Mesenchymal stem cell (in vitro differentiated cells and primary cell): Measurements from ENCODE around the gene IRF2BP2.

Source experiments
- DNase-seq: peaks from one replicate; pipeline ENCODE4 v3.0.0-alpha.2; 2013
- H2AFZ ChIP-seq: one replicate; pipeline ENCODE4 v1.6.1; 2013; ENCODE audit warnings: low read depth, mild to moderate bottlenecking, control low read depth, inconsistent platforms, low read length, moderate library complexity
- H2AK5ac ChIP-seq: 2 replicates; pipeline ENCODE4 v1.6.1; 2013; ENCODE audit warnings: low read length, moderate library complexity, mild to moderate bottlenecking, inconsistent platforms; ENCODE audit not compliant: severe bottlenecking
- H2BK120ac ChIP-seq: one replicate; pipeline ENCODE4 v1.6.1; 2013; ENCODE audit warnings: low read depth, mild to moderate bottlenecking, inconsistent platforms, low read length, moderate library complexity
- H2BK12ac ChIP-seq, 2 experiments: one replicate each; pipeline ENCODE4 v1.6.1; 2013; ENCODE audit warnings: inconsistent platforms in 2 of 2, low read length in 2 of 2, mild to moderate bottlenecking in 2 of 2, moderate library complexity in 2 of 2, control low read depth in 1 of 2
- H2BK15ac ChIP-seq: one replicate; pipeline ENCODE4 v1.6.1; 2013; ENCODE audit warnings: mild to moderate bottlenecking, low read depth, inconsistent platforms; ENCODE audit not compliant: poor library complexity, severe bottlenecking
- H2BK5ac ChIP-seq: 2 replicates; pipeline ENCODE4 v1.6.1; 2013; ENCODE audit warnings: low read depth, mild to moderate bottlenecking, low read length, control low read depth, inconsistent platforms; ENCODE audit not compliant: poor library complexity, severe bottlenecking
- H3K14ac ChIP-seq, 2 experiments: one replicate each; pipeline ENCODE4 v1.6.1; 2013; ENCODE audit warnings: inconsistent platforms in 2 of 2, low read length in 2 of 2, control low read depth in 1 of 2, mild to moderate bottlenecking in 1 of 2, moderate library complexity in 1 of 2
- H3K18ac ChIP-seq, 2 experiments: one replicate each; pipeline ENCODE4 v1.6.1; 2013; ENCODE audit warnings: inconsistent platforms in 2 of 2, low read length in 2 of 2, control low read depth in 1 of 2, low read depth in 1 of 2, mild to moderate bottlenecking in 1 of 2
- H3K23ac ChIP-seq, 2 experiments: one replicate each; pipeline ENCODE4 v1.6.1; 2013; ENCODE audit warnings: inconsistent platforms in 2 of 2, low read length in 2 of 2, mild to moderate bottlenecking in 2 of 2, moderate library complexity in 2 of 2, control low read depth in 1 of 2
- H3K27ac ChIP-seq: 2 replicates; pipeline ENCODE4 v1.5.1; 2013; ENCODE audit warnings: mild to moderate bottlenecking, moderate library complexity, low read length, control low read depth, inconsistent platforms; ENCODE audit not compliant: poor library complexity, severe bottlenecking
- H3K27me3 ChIP-seq, 2 experiments: 2 replicates each; pipeline versions ENCODE4 v1.6.1 to v1.7.0; 2013; ENCODE audit warnings: low read length in 2 of 2, mild to moderate bottlenecking in 2 of 2, moderate library complexity in 2 of 2, control low read depth in 1 of 2, inconsistent platforms in 1 of 2; ENCODE audit not compliant: control insufficient read depth in 1 of 2, insufficient read depth in 1 of 2
- H3K36me3 ChIP-seq, 2 experiments: 2 replicates each; pipeline versions ENCODE4 v1.6.1 to v1.7.0; 2013; ENCODE audit warnings: low read length in 2 of 2, control low read depth in 1 of 2, inconsistent platforms in 1 of 2, low read depth in 1 of 2, mild to moderate bottlenecking in 1 of 2; ENCODE audit not compliant: insufficient read depth in 2 of 2, control insufficient read depth in 1 of 2
- H3K4ac ChIP-seq, 2 experiments: one replicate each; pipeline ENCODE4 v1.6.1; 2013; ENCODE audit warnings: inconsistent platforms in 2 of 2, low read length in 2 of 2, mild to moderate bottlenecking in 2 of 2, moderate library complexity in 2 of 2, control low read depth in 1 of 2, low read depth in 1 of 2
- H3K4me1 ChIP-seq: 2 replicates; pipeline ENCODE4 v1.6.1; 2013; ENCODE audit warnings: low read depth, low read length, control low read depth; ENCODE audit not compliant: control insufficient read depth, insufficient read depth
- H3K4me2 ChIP-seq: 2 replicates; pipeline ENCODE4 v1.6.1; 2013; ENCODE audit warnings: low read length, mild to moderate bottlenecking, inconsistent platforms; ENCODE audit not compliant: poor library complexity, severe bottlenecking
- H3K4me3 ChIP-seq, 2 experiments: 2 replicates each; pipeline versions ENCODE4 v1.5.1 to v1.7.0; 2013; ENCODE audit warnings: low read length in 2 of 2, mild to moderate bottlenecking in 2 of 2, control low read depth in 1 of 2, low read depth in 1 of 2; ENCODE audit not compliant: insufficient read depth in 1 of 2
- H3K79me1 ChIP-seq: replicated peaks from 2 replicates; pipeline ENCODE4 v1.6.1; 2013; ENCODE audit warnings: mild to moderate bottlenecking, control low read depth, low read length, inconsistent platforms; ENCODE audit not compliant: poor library complexity, severe bottlenecking
- H3K9ac ChIP-seq: 2 replicates; pipeline ENCODE4 v1.7.0; 2013; ENCODE audit warnings: mild to moderate bottlenecking, low read length, moderate library complexity
- H3K9me3 ChIP-seq: 2 replicates; pipeline ENCODE4 v1.7.0; 2013; ENCODE audit warnings: mild to moderate bottlenecking, low read length; ENCODE audit not compliant: control insufficient read depth
- H4K8ac ChIP-seq: one replicate; pipeline ENCODE4 v1.6.1; 2013; ENCODE audit warnings: inconsistent platforms, mild to moderate bottlenecking, low read length, moderate library complexity
- H4K91ac ChIP-seq: one replicate; pipeline ENCODE4 v1.6.1; 2013; ENCODE audit warnings: mild to moderate bottlenecking, low read length, inconsistent platforms
- WGBS: methylation state at CpG from one replicate; pipeline ENCODE4 v1.1.7; 2013; ENCODE audit warnings: mixed read lengths; 5-methylcytosine and 5-hydroxymethylcytosine counted together

Gene IRF2BP2

GRCh38 chr1:234582681-234583301 is 27.2 kb downstream of the IRF2BP2 start:
- Histone ChIP-seq H3K36me3 (no peaks in the 10 kb centered on the region), H2AK5ac (no peak overlapping the region), H3K4me3 (no peak overlapping the region), H3K18ac (no peak overlapping the region), H3K27me3 (no peaks in the 10 kb centered on the region), H3K9ac (no peak overlapping the region), H2BK5ac (no peak overlapping the region), H3K4me1 (peaks cover 2% of the 10 kb centered on the region), H3K27ac (no peak overlapping the region), H2BK15ac (no peak overlapping the region), H3K4me2 (no peak overlapping the region), H3K9me3 (no peaks in the 10 kb centered on the region), H3K14ac (no peak overlapping the region), H2BK12ac (no peak overlapping the region), H4K91ac (no peak overlapping the region), H2AFZ (no peak overlapping the region), H3K4ac (no peak overlapping the region), H2BK120ac (no peak overlapping the region), H3K79me1 (no peaks in the 10 kb centered on the region), H4K8ac (no peak overlapping the region), H3K23ac (no peak overlapping the region)
- WGBS = 96% methylated on average over 6 of the region's 9 CpGs
- DNase-seq = no peak

- Histone ChIP-seq H3K4me2 (no peak overlapping the region), H3K14ac (no peak overlapping the region), H3K9me3 (no peaks in the 10 kb centered on the region), H2BK5ac (no peak overlapping the region), H3K4me3 (no peak overlapping the region), H2BK12ac (no peak overlapping the region), H4K8ac (no peak overlapping the region), H3K23ac (no peak overlapping the region), H3K27me3 (no peaks in the 10 kb centered on the region), H3K79me1 (no peaks in the 10 kb centered on the region), H4K91ac (no peak overlapping the region), H3K9ac (no peak overlapping the region), H3K36me3 (no peaks in the 10 kb centered on the region), H2AFZ (no peak overlapping the region), H2AK5ac (no peak overlapping the region), H3K4me1 (peaks cover 2% of the 10 kb centered on the region), H3K4ac (no peak overlapping the region), H3K27ac (no peak overlapping the region), H2BK15ac (no peak overlapping the region), H3K18ac (no peak overlapping the region), H2BK120ac (no peak overlapping the region)
- no peak for DNase-seq
- 97% methylated on average over 7 of the region's 8 CpGs for WGBS
Measured at GRCh38 chr1:234582186-234582585, 27.8 kb downstream of the IRF2BP2 start.

DNA sequence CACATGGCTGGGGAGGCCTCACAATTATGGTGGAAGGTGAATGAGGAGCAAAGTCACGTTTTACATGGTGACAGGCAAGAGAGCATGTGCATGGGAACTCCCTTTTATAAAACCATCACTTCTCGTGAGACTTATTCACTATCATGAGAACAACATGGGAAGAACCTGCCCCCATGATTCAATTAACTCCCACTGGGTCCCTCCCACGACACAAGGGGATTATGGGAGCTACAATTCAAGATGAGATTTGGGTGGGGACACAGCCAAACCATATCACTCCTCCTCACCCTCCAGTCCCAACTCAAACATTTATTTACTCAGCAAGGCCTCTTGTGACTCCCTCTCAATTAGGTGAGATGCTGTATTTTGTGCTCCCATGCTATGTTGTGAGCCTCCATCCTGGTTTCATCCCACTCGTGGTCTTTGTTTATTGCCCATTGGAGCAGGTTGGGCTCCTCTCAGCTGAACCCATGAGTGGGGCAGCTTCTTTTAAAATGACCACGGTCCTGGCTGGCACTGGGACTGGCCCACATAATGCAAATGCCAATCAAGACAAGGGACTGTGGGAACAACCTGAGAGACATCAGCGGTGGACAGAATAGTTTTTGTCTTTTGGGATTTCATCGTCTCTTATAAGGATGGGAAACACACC is 28.8 kb downstream of the IRF2BP2 start:
- Histone ChIP-seq H3K4me1 (peaks cover 2% of the 10 kb centered on the region), H3K23ac (no peak overlapping the region), H3K27ac (no peak overlapping the region), H3K4me2 (no peak overlapping the region), H3K4ac (no peak overlapping the region), H3K27me3 (no peaks in the 10 kb centered on the region), H2BK15ac (no peak overlapping the region), H3K36me3 (no peaks in the 10 kb centered on the region), H3K14ac (no peak overlapping the region), H3K18ac (no peak overlapping the region), H2BK12ac (no peak overlapping the region), H3K4me3 (no peak overlapping the region), H3K9me3 (no peaks in the 10 kb centered on the region), H2BK5ac (no peak overlapping the region), H2BK120ac (no peak overlapping the region), H4K8ac (no peak overlapping the region), H4K91ac (no peak overlapping the region), H2AFZ (no peak overlapping the region), H3K79me1 (no peaks in the 10 kb centered on the region), H2AK5ac (no peak overlapping the region), H3K9ac (no peak overlapping the region)
- DNase-seq = no peak
- 95% methylated on average over 6 of the region's 7 CpGs for WGBS

- no peaks in the 10 kb centered on the region for H3K27me3 ChIP-seq
- H2BK5ac ChIP-seq = no peak overlapping the region
- no peak overlapping the region for H2AFZ ChIP-seq
- no peaks in the 10 kb centered on the region for H3K36me3 ChIP-seq
- no peak overlapping the region for H3K4me2 ChIP-seq
- no peaks in the 10 kb centered on the region for H3K4me1 ChIP-seq
- no peaks in the 10 kb centered on the region for H3K9me3 ChIP-seq
- DNase-seq = peak; percentile 29
- no peak overlapping the region for H3K27ac ChIP-seq
- no peak overlapping the region for H3K4me3 ChIP-seq
- H2BK15ac ChIP-seq = no peak overlapping the region
- no peak overlapping the region for H3K4ac ChIP-seq
- no peak overlapping the region for H2BK120ac ChIP-seq
- no peak overlapping the region for H3K14ac ChIP-seq
- no peak overlapping the region for H3K9ac ChIP-seq
- H2AK5ac ChIP-seq = no peak overlapping the region
- no peak overlapping the region for H4K8ac ChIP-seq
- H2BK12ac ChIP-seq = no peak overlapping the region
- no peak overlapping the region for H3K23ac ChIP-seq
- H3K79me1 ChIP-seq = no peaks in the 10 kb centered on the region
- no peak overlapping the region for H3K18ac ChIP-seq
- no peak overlapping the region for H4K91ac ChIP-seq
Measured at GRCh38 chr1:234579967-234580366, 30.0 kb downstream of the IRF2BP2 start.
